Tibial nerve (tissue), 4 donors: ENCODE results near the gene BCO1.

Experiments
- CTCF ChIP-seq, 5 experiments: fragments of 200-600 bp in 3 of 5; fragments of 450-650 bp in 2 of 5; sonication (generic) in 3 of 5; IDR thresholded peaks; one replicate each; pipeline ENCODE4 v1.5.1; 2016 to 2019; ENCODE audit warnings: antibody characterized with exemption in 5 of 5, mild to moderate bottlenecking in 3 of 5, moderate library complexity in 2 of 5
- EP300 ChIP-seq, 2 donors: sonication (generic); formaldehyde crosslinking; IDR thresholded peaks; one replicate each; pipeline ENCODE4 v1.6.1; 2017; ENCODE audit warnings: antibody characterized with exemption in 2 of 2, mild to moderate bottlenecking in 1 of 2

GRCh38 chr16:81242977-81243618 is 4.6 kb downstream of the BCO1 start:
- TF ChIP-seq CTCF (IDR thresholded peaks at IDR 0.05) (no peak), EP300 (IDR thresholded peaks at IDR 0.05) (no peak)
